GM18505 (cell line): ENCODE results near the gene PDE8A.

Experiments used
- ATAC-seq: cut with Tn5 transposase; IDR thresholded peaks from one replicate; pipeline ENCODE4 v1.9.1; 2021; ENCODE audit not compliant: unreplicated experiment
- POLR2A ChIP-seq: IDR thresholded peaks from 4 replicates; pipeline ENCODE4 v1.6.1; 2011; ENCODE audit warnings: borderline replicate concordance; ENCODE audit not compliant: insufficient read depth, insufficient read length; ENCODE audit errors: extremely low read depth

Gene PDE8A

GRCh38 chr15:85014932-85015331, 33.3 kb downstream of the PDE8A start:
- no peak for TF ChIP-seq POLR2A
- ATAC-seq, result no peak

GRCh38 chr15:85016275-85016674, 34.6 kb downstream of the PDE8A start:
- ATAC-seq, result no peak
- no peak for TF ChIP-seq POLR2A

GRCh38 chr15:85019815-85020590, 38.3 kb downstream of the PDE8A start:
- no peak for TF ChIP-seq POLR2A
- ATAC-seq, result no peak

- TF ChIP-seq POLR2A, result no peak
- no peak for ATAC-seq
Observed at GRCh38 chr15:85021409-85021808, 39.8 kb downstream of the PDE8A start.

GRCh38 chr15:85022860-85023403, 41.3 kb downstream of the PDE8A start:
- no peak for TF ChIP-seq POLR2A
- ATAC-seq, result no peak

- TF ChIP-seq POLR2A, result no peak
- no peak for ATAC-seq
Observed at GRCh38 chr15:85024003-85024402, 42.3 kb downstream of the PDE8A start.

GRCh38 chr15:85024509-85025336, 43.1 kb downstream of the PDE8A start:
- no peak for ATAC-seq
- TF ChIP-seq POLR2A, result no peak

GRCh38 chr15:85025516-85026251, 44.0 kb downstream of the PDE8A start:
- ATAC-seq, result no peak
- no peak for TF ChIP-seq POLR2A

GRCh38 chr15:85026304-85027032, 44.8 kb downstream of the PDE8A start:
- TF ChIP-seq POLR2A, result no peak
- ATAC-seq, result no peak

GRCh38 chr15:85027033-85027380, 45.4 kb downstream of the PDE8A start:
- TF ChIP-seq POLR2A, result no peak
- ATAC-seq, result no peak

- ATAC-seq, result no peak
- no peak for TF ChIP-seq POLR2A
Observed at GRCh38 chr15:85027421-85027820, 45.8 kb downstream of the PDE8A start.

GRCh38 chr15:85028416-85028815, 46.8 kb downstream of the PDE8A start:
- TF ChIP-seq POLR2A, result no peak
- no peak for ATAC-seq
